Endothelial cell of umbilical vein (primary cell): Measurements from ENCODE around the gene COL4A2. TPM values are rescaled to one million over a fixed set of nuclear protein-coding genes. Genes with fewer than 3 reads are reported as not detected.

Experiments used
- BruUV-seq: library from RNA; stranded (reverse); fragments of 400-500 nt; replicated peaks from 2 replicates; lab custom pipeline; 2021; lab: Mats Ljungman, UMichigan
- CTCF ChIA-PET: fragments of 300-600, 350-600 bp; sonication (Branson Sonifier 250); formaldehyde crosslinking; loops from one replicate; lab custom pipeline; 2021; ENCODE audit warnings: antibody characterized with exemption, inconsistent platforms; lab: Charles Lee
- POLR2A ChIA-PET: fragments of 300-600, 350-600 bp; sonication (Branson Sonifier 250); formaldehyde crosslinking; loops from one replicate; lab custom pipeline; 2021; ENCODE audit warnings: antibody characterized with exemption, inconsistent platforms; lab: Charles Lee
- DNase-seq: peaks from one replicate; pipeline ENCODE4 v3.0.0-alpha.2; 2011; ENCODE audit warnings: low read depth, low spot score
- FAIRE-seq: peaks from 2 replicates; lab custom pipeline; 2011; peaks lifted over from hg19 to GRCh38; lab: Jason Lieb, UNC
- H2AFZ ChIP-seq: 2 replicates; pipeline ENCODE4 v1.6.0; 2012; ENCODE audit warnings: low read depth, low read length, control low read depth, inconsistent platforms
- H3K27ac ChIP-seq: 2 replicates; pipeline ENCODE4 v1.5.1; 2011; ENCODE audit warnings: low read depth, mild to moderate bottlenecking, control low read depth, low read length, moderate library complexity; ENCODE audit not compliant: insufficient read depth
- H3K27me3 ChIP-seq, 2 experiments: 2 replicates each; pipeline versions ENCODE4 v1.6.0 to v1.6.1; 2011; ENCODE audit warnings: low read length in 2 of 2, mixed read lengths in 1 of 2; ENCODE audit not compliant: control insufficient read depth in 2 of 2, insufficient read depth in 2 of 2
- H3K36me3 ChIP-seq, 2 experiments: 2 replicates in 1 of 2; 3 replicates in 1 of 2; pipeline ENCODE4 v1.5.1; 2011; ENCODE audit warnings: low read length in 2 of 2, mild to moderate bottlenecking in 1 of 2, moderate library complexity in 1 of 2; ENCODE audit not compliant: control insufficient read depth in 2 of 2, insufficient read depth in 2 of 2; ENCODE audit errors: extremely low read depth in 1 of 2
- H3K4me1 ChIP-seq: 3 replicates; pipeline ENCODE4 v1.5.1; 2011; ENCODE audit warnings: mild to moderate bottlenecking, low read length; ENCODE audit not compliant: control insufficient read depth, insufficient read depth; ENCODE audit errors: extremely low read depth
- H3K4me2 ChIP-seq: 2 replicates; pipeline ENCODE4 v1.6.1; 2011; ENCODE audit warnings: low read length, control low read depth, mixed read lengths; ENCODE audit not compliant: insufficient read depth
- H3K4me3 ChIP-seq, 3 experiments: fragments of 200-600 bp in 1 of 3; sonication (generic), shearing (Covaris generic) in 1 of 3; replicated peaks in 1 of 3; 2 replicates each; pipeline ENCODE4 v1.5.1; 2011 to 2016; ENCODE audit warnings: control low read depth in 3 of 3, low read length in 3 of 3, mild to moderate bottlenecking in 2 of 3, inconsistent platforms in 1 of 3, low read depth in 1 of 3, moderate library complexity in 1 of 3; ENCODE audit not compliant: insufficient read depth in 1 of 3
- H3K79me2 ChIP-seq: 2 replicates; pipeline ENCODE4 v1.6.0; 2012; ENCODE audit warnings: low read length, inconsistent platforms; ENCODE audit not compliant: control insufficient read depth, insufficient read depth
- H3K9ac ChIP-seq: replicated peaks from 2 replicates; pipeline ENCODE3; 2011; ENCODE audit warnings: low read length, control low read depth; ENCODE audit not compliant: insufficient read depth; ENCODE audit errors: extremely low read depth
- H3K9me1 ChIP-seq: replicated peaks from 3 replicates; pipeline ENCODE4 v1.6.0; 2011; ENCODE audit warnings: mild to moderate bottlenecking, low read length; ENCODE audit not compliant: control insufficient read depth, insufficient read depth; ENCODE audit errors: extremely low read depth
- H3K9me3 ChIP-seq: replicated peaks from 2 replicates; pipeline ENCODE4 v1.5.1; 2012; ENCODE audit warnings: low read length, inconsistent platforms; ENCODE audit not compliant: control insufficient read depth, insufficient read depth
- H4K20me1 ChIP-seq: replicated peaks from 2 replicates; pipeline ENCODE3; 2011; ENCODE audit warnings: mild to moderate bottlenecking, low read length; ENCODE audit not compliant: control insufficient read depth, insufficient read depth; ENCODE audit errors: extremely low read depth
- EZH2 ChIP-seq: IDR thresholded peaks from 2 replicates; pipeline ENCODE4 v1.6.1; 2012; ENCODE audit warnings: borderline replicate concordance, low read depth, mild to moderate bottlenecking, moderate library complexity, low read length, inconsistent platforms; ENCODE audit not compliant: severe bottlenecking
- FOS ChIP-seq: IDR thresholded peaks from 2 replicates; pipeline ENCODE4 v1.6.1; 2011; ENCODE audit warnings: mild to moderate bottlenecking, low read length, moderate library complexity, borderline replicate concordance; ENCODE audit not compliant: insufficient read depth
- GATA2 ChIP-seq: IDR thresholded peaks from 2 replicates; pipeline ENCODE4 v1.7.0; 2011; ENCODE audit warnings: low read depth, mild to moderate bottlenecking, moderate library complexity, mixed read lengths, low read length; ENCODE audit not compliant: insufficient read length, insufficient read depth
- JUN ChIP-seq: IDR thresholded peaks from 2 replicates; pipeline ENCODE4 v1.6.1; 2011; ENCODE audit warnings: borderline replicate concordance, low read depth; ENCODE audit not compliant: insufficient read length, insufficient read depth
- MYC ChIP-seq: IDR thresholded peaks from one replicate; pipeline ENCODE4 v1.6.1; 2011; ENCODE audit warnings: mild to moderate bottlenecking, low read depth, low read length
- POLR2A ChIP-seq: IDR thresholded peaks from 2 replicates; pipeline ENCODE4 v1.6.1; 2012; ENCODE audit warnings: low read depth, mild to moderate bottlenecking, control low read depth, low read length
- POLR2AphosphoS5 ChIP-seq: IDR thresholded peaks from 2 replicates; pipeline ENCODE4 v1.6.1; 2012; ENCODE audit warnings: low read depth, mild to moderate bottlenecking, control low read depth, low read length, moderate library complexity; ENCODE audit not compliant: insufficient read depth
- dilution Hi-C: fragments of 300-500 bp; cut with MboI; formaldehyde crosslinking; loops from one replicate; pipeline ENCODE4 v1.15.0; 2019; ENCODE audit warnings: low sequenced_read_pairs; ENCODE audit not compliant: extremely low pct_ligation_motif_present
- intact Hi-C: fragments of 100-400 bp; cut with micrococcal nuclease; formaldehyde crosslinking; loops from one replicate; pipeline ENCODE4 v1.10.0; 2022
- polyA plus RNA-seq, 4 experiments: library from polyadenylated mRNA; depleted of rRNA in 3 of 4; stranded (reverse) in 3 of 4; unstranded in 1 of 4; fragments of >200 nt; gene quantifications; 2 replicates each; pipeline versions ENCODE4 v1.2.1 to v1.2.3, GENCODE V29; 2011 to 2012; ENCODE audit warnings: missing spikeins in 1 of 4
- total RNA-seq: library from RNA; stranded (reverse); gene quantifications from 2 replicates; pipeline ENCODE4 v1.2.3, GENCODE V29; 2021
- TF ChIP-seq, protein P1 (sequence below), 2 donors: IDR thresholded peaks; 1 replicate in 1 of 2; 2 replicates in 1 of 2; pipeline ENCODE4 v1.5.1; 2011; ENCODE audit warnings: low read length in 2 of 2, mild to moderate bottlenecking in 2 of 2, moderate library complexity in 2 of 2, control low read depth in 1 of 2, inconsistent platforms in 1 of 2, low read depth in 1 of 2; ENCODE audit not compliant: insufficient read depth in 1 of 2; ENCODE audit errors: extremely low read depth in 1 of 2
- TF ChIP-seq, protein P2 (sequence below): IDR thresholded peaks from 2 replicates; pipeline ENCODE4 v1.6.1; 2011; ENCODE audit not compliant: insufficient read depth, insufficient read length

Gene COL4A2
- total and polyA plus RNA-seq, 2 donors (not counting 3 experiments of a cell fraction or from before 2014, with no cell fraction given): 792 to 940 TPM

DNA sequence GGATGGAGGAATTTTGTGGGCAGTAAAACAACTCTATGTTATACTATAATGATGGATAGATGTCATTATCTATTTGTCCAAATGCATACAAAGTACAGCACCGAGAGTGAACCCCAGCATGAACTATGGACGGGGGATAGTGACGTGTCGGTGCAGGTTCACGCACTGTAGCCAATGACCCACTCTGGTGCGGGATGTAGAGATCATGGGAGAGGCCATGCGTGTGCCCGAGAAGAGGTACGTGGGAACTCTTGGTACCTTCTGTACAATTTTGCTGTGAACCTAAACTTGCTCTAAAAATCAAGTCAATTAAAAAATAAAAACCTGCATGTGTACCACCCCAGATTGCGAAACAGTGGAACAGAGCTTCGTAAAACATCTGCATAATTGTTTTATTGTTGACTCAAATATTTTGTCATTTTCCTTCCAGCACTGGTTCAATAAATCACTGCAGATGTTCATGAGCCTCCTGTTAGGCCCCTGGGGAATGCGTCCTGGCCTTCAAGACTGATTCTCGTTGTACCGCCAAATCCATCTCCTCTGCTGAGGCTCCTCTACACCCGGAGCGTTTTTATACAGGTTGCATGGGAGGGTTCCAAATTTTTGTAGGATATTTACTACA lies 31.0 kb upstream of the COL4A2 start:
- TF ChIP-seq POLR2AphosphoS5: no peak
- TF ChIP-seq FOS: no peak
- TF ChIP-seq MYC: no peak
- no peak for TF ChIP-seq EZH2
- TF ChIP-seq, protein P1, sequence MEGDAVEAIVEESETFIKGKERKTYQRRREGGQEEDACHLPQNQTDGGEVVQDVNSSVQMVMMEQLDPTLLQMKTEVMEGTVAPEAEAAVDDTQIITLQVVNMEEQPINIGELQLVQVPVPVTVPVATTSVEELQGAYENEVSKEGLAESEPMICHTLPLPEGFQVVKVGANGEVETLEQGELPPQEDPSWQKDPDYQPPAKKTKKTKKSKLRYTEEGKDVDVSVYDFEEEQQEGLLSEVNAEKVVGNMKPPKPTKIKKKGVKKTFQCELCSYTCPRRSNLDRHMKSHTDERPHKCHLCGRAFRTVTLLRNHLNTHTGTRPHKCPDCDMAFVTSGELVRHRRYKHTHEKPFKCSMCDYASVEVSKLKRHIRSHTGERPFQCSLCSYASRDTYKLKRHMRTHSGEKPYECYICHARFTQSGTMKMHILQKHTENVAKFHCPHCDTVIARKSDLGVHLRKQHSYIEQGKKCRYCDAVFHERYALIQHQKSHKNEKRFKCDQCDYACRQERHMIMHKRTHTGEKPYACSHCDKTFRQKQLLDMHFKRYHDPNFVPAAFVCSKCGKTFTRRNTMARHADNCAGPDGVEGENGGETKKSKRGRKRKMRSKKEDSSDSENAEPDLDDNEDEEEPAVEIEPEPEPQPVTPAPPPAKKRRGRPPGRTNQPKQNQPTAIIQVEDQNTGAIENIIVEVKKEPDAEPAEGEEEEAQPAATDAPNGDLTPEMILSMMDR (IDR thresholded peaks at IDR 0.05; ENCODE audit: extremely low read depth in 1 of 2, insufficient read depth in 1 of 2, low read depth in 1 of 2, low read length in 2 of 2): no peak
- TF ChIP-seq POLR2A: no peak
- TF ChIP-seq, protein P2, sequence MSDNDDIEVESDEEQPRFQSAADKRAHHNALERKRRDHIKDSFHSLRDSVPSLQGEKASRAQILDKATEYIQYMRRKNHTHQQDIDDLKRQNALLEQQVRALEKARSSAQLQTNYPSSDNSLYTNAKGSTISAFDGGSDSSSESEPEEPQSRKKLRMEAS: no peak
- no peak for TF ChIP-seq JUN
- TF ChIP-seq GATA2: no peak
- Histone ChIP-seq H3K9ac (no peak overlapping the region), H3K27me3 (no peaks in the 10 kb centered on the region), H3K79me2 (peaks cover 55% of the 10 kb centered on the region), H3K36me3 (peaks cover 2 to 8% of the 10 kb centered on the region in 2 experiments), H3K9me1 (peaks cover 3% of the 10 kb centered on the region), H3K9me3 (no peaks in the 10 kb centered on the region), H3K27ac (no peak overlapping the region), H3K4me3 (no peak overlapping the region), H3K4me1 (no peaks in the 10 kb centered on the region), H2AFZ (no peak overlapping the region), H4K20me1 (peaks cover 18% of the 10 kb centered on the region), H3K4me2 (no peak overlapping the region)
- ChIA-PET POLR2A (no interaction called here), CTCF (interaction anchor here (2.3 to 2.8 kb wide), 2 partner anchors 13 to 29 kb away, joined by 8 to 10 read pairs; no protein-coding TSS in a partner anchor)
- DNase-seq (no peak), FAIRE-seq (no peak)
- BruUV-seq: no TSS peak
- intact Hi-C loops: no loop called here
- dilution Hi-C loops: no loop called here
